B cell (primary cell): ENCODE measurements around the gene PRR20A. TPM values are rescaled to one million over a fixed set of nuclear protein-coding genes. Genes with fewer than 3 reads are reported as not detected.

Experiments used
- ATAC-seq: fragments of 200-7000 bp; cut with Tn5 transposase; one replicate; pipeline ENCODE4 v1.10.0; 2021; ENCODE audit warnings: low read depth, mild to moderate bottlenecking, moderate number of reproducible peaks, moderate library complexity
- CTCF ChIA-PET: fragments of 350-600 bp; sonication (Branson Sonifier 250); formaldehyde crosslinking; loops from one replicate; lab custom pipeline; 2021; ENCODE audit warnings: antibody characterized with exemption, inconsistent platforms; lab: Charles Lee
- POLR2A ChIA-PET: fragments of 350-600 bp; sonication (Branson Sonifier 250); formaldehyde crosslinking; loops from one replicate; lab custom pipeline; 2021; ENCODE audit warnings: antibody characterized with exemption; lab: Charles Lee
- DNase-seq: peaks from one replicate; pipeline ENCODE4 v3.0.0; 2013
- H2AFZ ChIP-seq: 2 replicates; pipeline ENCODE4 v1.6.1; 2012; ENCODE audit warnings: mild to moderate bottlenecking, low read depth, low read length; ENCODE audit not compliant: insufficient read depth, poor library complexity, severe bottlenecking
- H3K27ac ChIP-seq, 2 donors: 1 replicate in 1 of 2; 2 replicates in 1 of 2; pipeline ENCODE4 v1.5.1; 2012 to 2013; ENCODE audit warnings: low read length in 2 of 2, mild to moderate bottlenecking in 2 of 2, moderate library complexity in 1 of 2
- H3K27me3 ChIP-seq, 4 experiments: fragments of 200-600 bp in 1 of 4; sonication (generic) in 1 of 4; replicated peaks in 1 of 4; 1 replicate in 2 of 4; 2 replicates in 2 of 4; pipeline versions ENCODE4 v1.6.1 to v1.7.0; 2013 to 2016; ENCODE audit warnings: low read length in 3 of 4, mild to moderate bottlenecking in 2 of 4, mixed read lengths in 1 of 4, moderate library complexity in 1 of 4; ENCODE audit not compliant: insufficient read depth in 4 of 4, control insufficient read depth in 3 of 4; ENCODE audit errors: control extremely low read depth in 1 of 4
- H3K36me3 ChIP-seq, 2 experiments: replicated peaks in 1 of 2; 1 replicate in 1 of 2; 2 replicates in 1 of 2; pipeline versions ENCODE4 v1.6.1 to v1.7.1; 2013; ENCODE audit warnings: low read length in 1 of 2; ENCODE audit not compliant: insufficient read depth in 2 of 2, control insufficient read depth in 1 of 2; ENCODE audit errors: control extremely low read depth in 1 of 2, extremely low read depth in 1 of 2
- H3K4me1 ChIP-seq, 2 donors: fragments of 200-600 bp in 1 of 2; sonication (generic) in 1 of 2; 1 replicate in 1 of 2; 2 replicates in 1 of 2; pipeline versions ENCODE4 v1.5.1 to v1.6.1; 2013 to 2017; ENCODE audit warnings: low read length in 2 of 2; ENCODE audit not compliant: control insufficient read depth in 2 of 2, insufficient read depth in 2 of 2
- H3K4me2 ChIP-seq: replicated peaks from 2 replicates; pipeline ENCODE3; 2012; ENCODE audit warnings: mild to moderate bottlenecking, low read depth, low read length; ENCODE audit not compliant: poor library complexity, severe bottlenecking
- H3K4me3 ChIP-seq, 5 experiments: fragments of 200-600 bp in 1 of 5; sonication (generic) in 1 of 5; 1 replicate in 3 of 5; 2 replicates in 2 of 5; pipeline versions ENCODE4 v1.5.1 to v1.7.0; 2011 to 2016; ENCODE audit warnings: low read length in 4 of 5, mild to moderate bottlenecking in 4 of 5, low read depth in 2 of 5, control low read depth in 1 of 5, moderate library complexity in 1 of 5; ENCODE audit not compliant: insufficient read depth in 1 of 5; ENCODE audit errors: control extremely low read depth in 1 of 5, extremely low read depth in 1 of 5
- H3K79me2 ChIP-seq: fragments of 200-600 bp; sonication (generic); one replicate; pipeline ENCODE4 v1.6.0; 2016; ENCODE audit warnings: low read length; ENCODE audit not compliant: control insufficient read depth, insufficient read depth
- H3K9ac ChIP-seq: fragments of 200-600 bp; sonication (generic); 2 replicates; pipeline ENCODE4 v1.6.1; 2017; ENCODE audit warnings: mild to moderate bottlenecking, low read length, moderate library complexity
- H3K9me3 ChIP-seq, 3 donors: one replicate each; pipeline versions ENCODE4 v1.6.1 to v1.7.1; 2013; ENCODE audit warnings: low read length in 2 of 3; ENCODE audit not compliant: control insufficient read depth in 2 of 3, insufficient read depth in 1 of 3; ENCODE audit errors: control extremely low read depth in 1 of 3
- H4K20me1 ChIP-seq: 2 replicates; pipeline ENCODE4 v1.6.0; 2012; ENCODE audit warnings: mild to moderate bottlenecking, low read length; ENCODE audit not compliant: insufficient read depth, control insufficient read depth, poor library complexity, severe bottlenecking
- H3K27ac Mint-ChIP-seq: one replicate; pipeline ENCODE4 v1.8.0; 2021; ENCODE audit warnings: mixed read lengths
- H3K27me3 Mint-ChIP-seq: one replicate; pipeline ENCODE4 v1.8.0; 2021; ENCODE audit warnings: mixed read lengths
- H3K4me1 Mint-ChIP-seq: one replicate; pipeline ENCODE4 v1.8.0; 2021; ENCODE audit warnings: mixed read lengths
- H3K4me3 Mint-ChIP-seq: one replicate; pipeline ENCODE4 v1.8.0; 2021; ENCODE audit warnings: mixed read lengths
- H3K9me3 Mint-ChIP-seq: one replicate; pipeline ENCODE4 v1.8.0; 2022; ENCODE audit warnings: mixed read lengths; ENCODE audit not compliant: insufficient read depth
- EZH2 ChIP-seq: IDR thresholded peaks from 2 replicates; pipeline ENCODE4 v1.6.1; 2012; ENCODE audit warnings: borderline replicate concordance, low read depth, mild to moderate bottlenecking, moderate library complexity, low read length; ENCODE audit not compliant: insufficient read depth, poor library complexity, severe bottlenecking
- WGBS: methylation state at CpG from one replicate; pipeline ENCODE4 v1.1.5; 2013; ENCODE audit warnings: missing lambda C conversion rate; ENCODE audit not compliant: insufficient coverage; 5-methylcytosine and 5-hydroxymethylcytosine counted together
- intact Hi-C: fragments of 100-400 bp; cut with micrococcal nuclease; formaldehyde crosslinking; loops from one replicate; pipeline ENCODE4 v1.10.0; 2022
- polyA plus RNA-seq: library from polyadenylated mRNA; depleted of rRNA; stranded (reverse); fragments of >200 nt; gene quantifications from 2 replicates; pipeline ENCODE4 v1.2.3, GENCODE V29; 2012
- total RNA-seq, 2 donors: library from RNA; stranded (reverse); fragments of 120-200 nt in 1 of 2; gene quantifications; 1 replicate in 1 of 2; 2 replicates in 1 of 2; pipeline versions ENCODE4 v1.2.3 to v1.2.4, GENCODE V29; 2013 to 2022
- TF ChIP-seq, protein P1 (sequence below): fragments of 200-600 bp; IDR thresholded peaks from one replicate; pipeline ENCODE4 v1.8.0; 2022; ENCODE audit warnings: antibody characterized with exemption, mild to moderate bottlenecking

PRR20A gene
- total and polyA plus RNA-seq, 2 donors (not counting 1 experiment from before 2014, with no cell fraction given) = not detected

DNA sequence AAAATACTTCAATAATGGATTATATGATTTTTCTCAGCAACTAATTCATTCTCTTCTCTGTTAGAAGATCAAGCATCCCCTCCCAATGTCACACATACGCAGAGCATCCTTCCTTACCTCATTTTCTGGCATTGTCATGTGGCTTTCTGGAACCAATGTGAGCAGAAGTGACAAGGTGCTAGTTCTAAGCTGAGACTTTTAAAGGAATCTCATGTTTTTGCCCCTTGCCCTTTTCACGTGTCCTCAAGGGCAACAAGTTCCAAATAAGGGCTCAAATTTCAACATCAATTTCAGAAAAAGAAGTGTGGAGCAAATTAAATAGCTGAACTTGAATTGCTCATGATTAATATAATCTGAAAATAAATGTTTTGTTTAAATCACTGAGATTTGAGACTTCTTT is 4.6 kb upstream of the PRR20A start:
- H3K27ac ChIP-seq = no peak overlapping the region
- WGBS = 100% methylated on average over 1 of the region's 2 CpGs
- no peak overlapping the region for H2AFZ ChIP-seq
- Mint-ChIP-seq H3K27ac (no peak overlapping the region), H3K27me3 (no peaks in the 10 kb centered on the region), H3K9me3 (peaks cover 3% of the 10 kb centered on the region), H3K4me1 (no peaks in the 10 kb centered on the region), H3K4me3 (no peak overlapping the region)
- H3K4me3 ChIP-seq = no peak overlapping the region
- H3K27me3 ChIP-seq = no peaks in the 10 kb centered on the region
- CTCF ChIA-PET = no interaction called here
- POLR2A ChIA-PET = no interaction called here
- TF ChIP-seq, protein P1, sequence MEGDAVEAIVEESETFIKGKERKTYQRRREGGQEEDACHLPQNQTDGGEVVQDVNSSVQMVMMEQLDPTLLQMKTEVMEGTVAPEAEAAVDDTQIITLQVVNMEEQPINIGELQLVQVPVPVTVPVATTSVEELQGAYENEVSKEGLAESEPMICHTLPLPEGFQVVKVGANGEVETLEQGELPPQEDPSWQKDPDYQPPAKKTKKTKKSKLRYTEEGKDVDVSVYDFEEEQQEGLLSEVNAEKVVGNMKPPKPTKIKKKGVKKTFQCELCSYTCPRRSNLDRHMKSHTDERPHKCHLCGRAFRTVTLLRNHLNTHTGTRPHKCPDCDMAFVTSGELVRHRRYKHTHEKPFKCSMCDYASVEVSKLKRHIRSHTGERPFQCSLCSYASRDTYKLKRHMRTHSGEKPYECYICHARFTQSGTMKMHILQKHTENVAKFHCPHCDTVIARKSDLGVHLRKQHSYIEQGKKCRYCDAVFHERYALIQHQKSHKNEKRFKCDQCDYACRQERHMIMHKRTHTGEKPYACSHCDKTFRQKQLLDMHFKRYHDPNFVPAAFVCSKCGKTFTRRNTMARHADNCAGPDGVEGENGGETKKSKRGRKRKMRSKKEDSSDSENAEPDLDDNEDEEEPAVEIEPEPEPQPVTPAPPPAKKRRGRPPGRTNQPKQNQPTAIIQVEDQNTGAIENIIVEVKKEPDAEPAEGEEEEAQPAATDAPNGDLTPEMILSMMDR = no peak
- TF ChIP-seq EZH2 = no peak
- DNase-seq = no peak
- no peaks in the 10 kb centered on the region for H4K20me1 ChIP-seq
- H3K36me3 ChIP-seq = no peaks in the 10 kb centered on the region
- no peak for ATAC-seq
- H3K4me1 ChIP-seq = no peaks in the 10 kb centered on the region
- H3K9me3 ChIP-seq = no peaks in the 10 kb centered on the region
- intact Hi-C loops = no loop called here
- no peaks in the 10 kb centered on the region for H3K79me2 ChIP-seq
- no peak overlapping the region for H3K9ac ChIP-seq
- no peak overlapping the region for H3K4me2 ChIP-seq

DNA sequence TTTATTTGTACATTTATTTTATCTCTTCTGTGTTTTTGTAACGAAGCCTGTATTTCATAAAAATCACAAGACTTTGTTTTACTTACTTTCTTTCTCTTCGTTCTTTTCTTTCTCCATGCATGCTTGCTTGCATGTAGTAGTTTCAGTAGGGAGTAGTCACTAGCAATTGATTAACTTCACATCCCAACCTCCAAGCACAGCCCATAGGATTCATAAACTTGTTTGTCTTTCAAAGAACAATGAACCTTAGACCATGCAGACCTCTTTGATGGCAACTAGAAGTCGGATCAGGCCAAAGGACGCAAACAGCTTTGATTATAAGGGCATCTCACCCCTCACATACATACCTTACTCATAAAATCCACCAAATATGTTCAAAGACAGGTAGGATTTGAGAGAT is 3.1 kb upstream of the PRR20A start:
- no peak overlapping the region for H3K4me3 Mint-ChIP-seq
- no CpG with 5 or more reads among the region's 4 CpGs for WGBS

More for the DNA sequence above, 3.1 kb upstream of the PRR20A start:
- no peak overlapping the region for H3K4me2 ChIP-seq
- POLR2A ChIA-PET = no interaction called here
- no peaks in the 10 kb centered on the region for H3K27me3 Mint-ChIP-seq
- no peak overlapping the region for H3K27ac ChIP-seq
- no peaks in the 10 kb centered on the region for H3K4me1 ChIP-seq
- no peak overlapping the region for H3K27ac Mint-ChIP-seq
- H3K4me1 Mint-ChIP-seq = no peaks in the 10 kb centered on the region
- H3K9me3 ChIP-seq = no peaks in the 10 kb centered on the region
- H3K4me3 ChIP-seq = no peak overlapping the region
- CTCF ChIA-PET = no interaction called here
- ATAC-seq (no peak), DNase-seq (no peak)
- no peak overlapping the region for H2AFZ ChIP-seq
- no peak overlapping the region for H3K9ac ChIP-seq
- peaks cover 3% of the 10 kb centered on the region for H3K9me3 Mint-ChIP-seq
- H3K79me2 ChIP-seq = no peaks in the 10 kb centered on the region
- intact Hi-C loops = no loop called here
- no peak for TF ChIP-seq EZH2
- TF ChIP-seq, protein P1 = no peak
- H3K36me3 ChIP-seq = no peaks in the 10 kb centered on the region
- H4K20me1 ChIP-seq = no peaks in the 10 kb centered on the region
- H3K27me3 ChIP-seq = no peaks in the 10 kb centered on the region
